GM18951 (cell line): ENCODE data around the gene RRP1.

Experiments
- POLR2A ChIP-seq: IDR thresholded peaks from 4 replicates; pipeline ENCODE4 v1.6.1; 2011; ENCODE audit warnings: mild to moderate bottlenecking; ENCODE audit not compliant: insufficient read length, insufficient read depth; ENCODE audit errors: extremely low read depth
- in situ Hi-C: fragments of 300-500 bp; cut with MboI; formaldehyde crosslinking; loops from one replicate; pipeline ENCODE4 v1.12.0; 2022; ENCODE audit warnings: low sequenced_read_pairs, mixed read lengths, inconsistent platforms; ENCODE audit not compliant: unreplicated experiment

RRP1 gene

GRCh38 chr21:43764576-43765495, 24.5 kb upstream of the RRP1 start:
- no peak for TF ChIP-seq POLR2A
- in situ Hi-C loops, result no loop called here

- TF ChIP-seq POLR2A, result no peak
- in situ Hi-C loops, result no loop called here
Observed at GRCh38 chr21:43766734-43767497, 22.5 kb upstream of the RRP1 start.

- in situ Hi-C loops, result no loop called here
- TF ChIP-seq POLR2A, result no peak
Observed at GRCh38 chr21:43767498-43767983, 21.8 kb upstream of the RRP1 start.

- in situ Hi-C loops, result no loop called here
- TF ChIP-seq POLR2A, result no peak
Observed at GRCh38 chr21:43767984-43768867, 21.2 kb upstream of the RRP1 start.

GRCh38 chr21:43768868-43769167, 20.6 kb upstream of the RRP1 start:
- no peak for TF ChIP-seq POLR2A
- in situ Hi-C loops, result no loop called here

GRCh38 chr21:43769325-43769958, 19.9 kb upstream of the RRP1 start:
- in situ Hi-C loops, result no loop called here
- no peak for TF ChIP-seq POLR2A

GRCh38 chr21:43770066-43770655, 19.2 kb upstream of the RRP1 start:
- in situ Hi-C loops, result no loop called here
- TF ChIP-seq POLR2A, result no peak

- in situ Hi-C loops, result no loop called here
- TF ChIP-seq POLR2A, result no peak
Observed at GRCh38 chr21:43771199-43771675, 18.1 kb upstream of the RRP1 start.

GRCh38 chr21:43771698-43772424, 17.5 kb upstream of the RRP1 start:
- in situ Hi-C loops, result no loop called here
- no peak for TF ChIP-seq POLR2A

GRCh38 chr21:43772425-43772821, 17.0 kb upstream of the RRP1 start:
- TF ChIP-seq POLR2A, result no peak
- in situ Hi-C loops, result no loop called here

GRCh38 chr21:43774163-43774562, 15.2 kb upstream of the RRP1 start:
- no peak for TF ChIP-seq POLR2A
- in situ Hi-C loops, result no loop called here

GRCh38 chr21:43775190-43775589, 14.2 kb upstream of the RRP1 start:
- in situ Hi-C loops, result no loop called here
- TF ChIP-seq POLR2A, result no peak
